Lower leg skin (tissue), 4 donors: ENCODE measurements around the gene ATF2. TPM values are rescaled to one million over a fixed set of nuclear protein-coding genes. Genes with fewer than 3 reads are reported as not detected.

ENCODE experiments used
- DNase-seq, 2 donors: peaks; one replicate each; pipeline ENCODE4 v3.0.0-alpha.2; 2019; ENCODE audit warnings: low spot score in 2 of 2
- H3K4me3 ChIP-seq: fragments of 200-600 bp; sonication (generic); 2 replicates; pipeline ENCODE4 v1.5.1; 2017; ENCODE audit warnings: mild to moderate bottlenecking, low read depth; ENCODE audit not compliant: poor library complexity, severe bottlenecking
- POLR2A ChIP-seq, 2 donors: fragments of 450-650 bp; IDR thresholded peaks; one replicate each; pipeline ENCODE4 v1.6.1; 2016 to 2017; ENCODE audit warnings: antibody characterized with exemption in 2 of 2, mild to moderate bottlenecking in 1 of 2, moderate library complexity in 1 of 2
- WGBS, 2 donors: methylation state at CpG; one replicate each; pipeline ENCODE4 v1.1.5; 2018; 5-methylcytosine and 5-hydroxymethylcytosine counted together
- intact Hi-C: fragments of 100-400 bp; cut with DNase I; formaldehyde crosslinking; loops from one replicate; pipeline ENCODE4 v1.15.0; 2023; ENCODE audit warnings: low total_unique reads
- total RNA-seq, 4 donors: library from RNA; depleted of rRNA; stranded (reverse); fragments of >200 nt; gene quantifications; one replicate each; pipeline ENCODE4 v1.1.0, GENCODE V29; 2016
- TF ChIP-seq, protein P1 (sequence below), 3 donors: fragments of 450-650 bp; IDR thresholded peaks; one replicate each; pipeline ENCODE4 v1.5.1; 2016; ENCODE audit warnings: antibody characterized with exemption in 3 of 3, mild to moderate bottlenecking in 3 of 3, moderate library complexity in 2 of 3

Gene ATF2
- total RNA-seq, 4 donors from 2014 or later: 19.1 to 24.5 (median 21.5) TPM

- no peak for DNase-seq
- 74 to 81% methylated on average over 5 of the region's 5 CpGs for WGBS, 2 donors
These were observed 137.4 kb downstream of the ATF2 start for GRCh38 chr2:175030380-175031271.

DNA sequence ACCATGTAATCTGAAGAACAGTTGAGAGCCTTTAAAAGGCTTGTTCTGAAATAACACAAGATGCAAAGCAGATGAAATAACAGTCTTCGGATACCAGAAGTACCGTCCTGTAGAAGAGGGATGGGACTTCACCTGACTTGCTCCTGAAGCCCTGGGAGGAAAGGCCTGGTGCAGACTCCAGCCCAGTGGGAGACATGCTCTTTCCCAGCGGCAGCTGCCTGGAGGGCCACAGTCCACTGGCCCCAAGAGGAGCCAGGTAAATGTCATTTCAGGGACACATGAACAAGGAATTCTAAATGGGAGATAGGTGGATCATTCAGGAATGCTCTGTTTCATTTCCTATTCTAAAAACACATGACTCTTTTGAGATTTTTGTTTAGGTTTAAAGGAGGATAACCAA, 140.2 kb downstream of the ATF2 start:
- DNase-seq: no peak
- intact Hi-C loops: no loop called here
- WGBS, 2 donors: 88 to 93% methylated on average over 3 of the region's 3 CpGs
- H3K4me3 ChIP-seq: no peak overlapping the region
- TF ChIP-seq, protein P1, sequence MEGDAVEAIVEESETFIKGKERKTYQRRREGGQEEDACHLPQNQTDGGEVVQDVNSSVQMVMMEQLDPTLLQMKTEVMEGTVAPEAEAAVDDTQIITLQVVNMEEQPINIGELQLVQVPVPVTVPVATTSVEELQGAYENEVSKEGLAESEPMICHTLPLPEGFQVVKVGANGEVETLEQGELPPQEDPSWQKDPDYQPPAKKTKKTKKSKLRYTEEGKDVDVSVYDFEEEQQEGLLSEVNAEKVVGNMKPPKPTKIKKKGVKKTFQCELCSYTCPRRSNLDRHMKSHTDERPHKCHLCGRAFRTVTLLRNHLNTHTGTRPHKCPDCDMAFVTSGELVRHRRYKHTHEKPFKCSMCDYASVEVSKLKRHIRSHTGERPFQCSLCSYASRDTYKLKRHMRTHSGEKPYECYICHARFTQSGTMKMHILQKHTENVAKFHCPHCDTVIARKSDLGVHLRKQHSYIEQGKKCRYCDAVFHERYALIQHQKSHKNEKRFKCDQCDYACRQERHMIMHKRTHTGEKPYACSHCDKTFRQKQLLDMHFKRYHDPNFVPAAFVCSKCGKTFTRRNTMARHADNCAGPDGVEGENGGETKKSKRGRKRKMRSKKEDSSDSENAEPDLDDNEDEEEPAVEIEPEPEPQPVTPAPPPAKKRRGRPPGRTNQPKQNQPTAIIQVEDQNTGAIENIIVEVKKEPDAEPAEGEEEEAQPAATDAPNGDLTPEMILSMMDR (IDR thresholded peaks at IDR 0.05): no peak
- no peak for TF ChIP-seq POLR2A (IDR thresholded peaks at IDR 0.05)

More at GRCh38 chr2:175030380-175031271, 137.4 kb downstream of the ATF2 start:
- no peak for TF ChIP-seq POLR2A (IDR thresholded peaks at IDR 0.05)
- TF ChIP-seq, protein P1 (IDR thresholded peaks at IDR 0.05): no peak
- intact Hi-C loops: no loop called here
- no peak overlapping the region for H3K4me3 ChIP-seq

DNA sequence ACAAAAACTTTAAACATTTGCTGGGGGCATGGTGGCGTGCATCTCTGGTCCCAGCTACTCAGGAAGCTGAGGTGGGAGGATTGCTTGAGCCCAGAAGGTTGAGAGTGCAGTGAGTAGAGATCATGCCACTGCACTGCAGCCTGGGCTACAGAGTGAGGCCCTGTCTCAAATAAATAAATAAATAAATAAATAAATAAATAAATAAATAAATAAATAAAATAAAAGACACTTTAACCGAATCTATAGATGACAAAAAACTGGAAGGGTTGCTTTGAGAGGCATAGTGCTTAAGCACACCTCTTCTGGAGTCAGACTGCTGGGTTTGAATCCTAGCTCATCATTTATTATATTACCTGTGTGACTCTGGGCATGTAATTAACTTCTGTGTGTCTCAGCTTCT, 141.6 kb downstream of the ATF2 start:
- TF ChIP-seq, protein P1 (IDR thresholded peaks at IDR 0.05): no peak
- TF ChIP-seq POLR2A (IDR thresholded peaks at IDR 0.05): no peak
- WGBS, 2 donors: 91 to 92% methylated on average over 2 of the region's 2 CpGs
- intact Hi-C loops: no loop called here
- DNase-seq: no peak
- H3K4me3 ChIP-seq: no peak overlapping the region

- no peak for DNase-seq
- WGBS, 2 donors: 100% methylated on average over 1 of the region's 1 CpG
- intact Hi-C loops: no loop called here
- no peak overlapping the region for H3K4me3 ChIP-seq
- TF ChIP-seq, protein P1 (IDR thresholded peaks at IDR 0.05): no peak
- TF ChIP-seq POLR2A (IDR thresholded peaks at IDR 0.05): no peak
These were observed 142.1 kb downstream of the ATF2 start for GRCh38 chr2:175025946-175026345.

- WGBS, 2 donors: 60 to 75% methylated on average over 3 of the region's 3 CpGs
- intact Hi-C loops: no loop called here
These were observed 142.8 kb downstream of the ATF2 start for GRCh38 chr2:175025233-175025632.

More at GRCh38 chr2:175025233-175025632, 142.8 kb downstream of the ATF2 start:
- no peak overlapping the region for H3K4me3 ChIP-seq
- no peak for TF ChIP-seq POLR2A (IDR thresholded peaks at IDR 0.05)
- TF ChIP-seq, protein P1 (IDR thresholded peaks at IDR 0.05): no peak
- no peak for DNase-seq
